SK-N-SH (cell line): ENCODE results near the gene MPDZ. TPM values are rescaled to one million over a fixed set of nuclear protein-coding genes. Genes with fewer than 3 reads are reported as not detected.

Experiments used
- CTCF ChIA-PET: fragments of 300-600, 350-600 bp; formaldehyde crosslinking; extraction: SDS; loops from one replicate; lab custom pipeline; 2021; lab: Yijun Ruan, JAX
- POLR2A ChIA-PET: fragments of 350-600 bp; sonication (Branson Sonifier 250); formaldehyde crosslinking; extraction: SDS; loops from one replicate; lab custom pipeline; 2020; ENCODE audit warnings: antibody characterized with exemption, inconsistent platforms; lab: Yijun Ruan, JAX
- DNase-seq: peaks from one replicate; pipeline ENCODE4 v3.0.0; 2012
- H2AFZ ChIP-seq: fragments of 200-600 bp; sonication (generic); 2 replicates; pipeline ENCODE4 v1.8.1; 2016; ENCODE audit warnings: antibody characterized with exemption, mild to moderate bottlenecking, low read depth
- H3F3A ChIP-seq: fragments of 200-600 bp; sonication (generic); replicated peaks from 2 replicates; pipeline ENCODE3; 2016; ENCODE audit warnings: antibody characterized with exemption, mild to moderate bottlenecking; ENCODE audit not compliant: insufficient read depth
- H3K27ac ChIP-seq, 2 experiments: fragments of 200-500 bp in 1 of 2; fragments of 200-600 bp in 1 of 2; sonication (Bioruptor generic) in 1 of 2; sonication (generic), shearing (Covaris generic) in 1 of 2; 2 replicates each; pipeline versions ENCODE4 v1.5.1 to v1.6.1; 2014 to 2016; ENCODE audit warnings: low read depth in 2 of 2, inconsistent platforms in 1 of 2, low read length in 1 of 2, mild to moderate bottlenecking in 1 of 2, mixed read lengths in 1 of 2
- H3K27me3 ChIP-seq: fragments of 200-600 bp; sonication (generic), shearing (Covaris generic); 2 replicates; pipeline ENCODE4 v1.6.1; 2016; ENCODE audit warnings: mixed run types; ENCODE audit not compliant: insufficient read depth
- H3K36me3 ChIP-seq, 2 experiments: fragments of 200-500 bp in 1 of 2; fragments of 200-600 bp in 1 of 2; sonication (Bioruptor generic) in 1 of 2; sonication (generic) in 1 of 2; replicated peaks in 1 of 2; 2 replicates each; pipeline versions ENCODE3 to v1.5.1; 2014 to 2016; ENCODE audit warnings: low read length in 1 of 2, mild to moderate bottlenecking in 1 of 2; ENCODE audit not compliant: insufficient read depth in 2 of 2, control insufficient read depth in 1 of 2
- H3K4me1 ChIP-seq, 2 experiments: fragments of 200-500 bp in 1 of 2; fragments of 200-600 bp in 1 of 2; sonication (Bioruptor generic) in 1 of 2; sonication (generic), shearing (Covaris generic) in 1 of 2; 2 replicates each; pipeline versions ENCODE4 v1.5.1 to v1.6.1; 2014 to 2016; ENCODE audit warnings: low read depth in 1 of 2, low read length in 1 of 2, mixed run types in 1 of 2; ENCODE audit not compliant: insufficient read depth in 2 of 2, control insufficient read depth in 1 of 2
- H3K4me2 ChIP-seq: fragments of 200-600 bp; sonication (generic), shearing (Covaris generic); 2 replicates; pipeline ENCODE4 v1.6.1; 2017; ENCODE audit warnings: mixed run types
- H3K4me3 ChIP-seq, 2 experiments: fragments of 200-500 bp in 1 of 2; fragments of 200-600 bp in 1 of 2; sonication (Bioruptor generic) in 1 of 2; sonication (generic), shearing (Covaris generic) in 1 of 2; 2 replicates each; pipeline versions ENCODE4 v1.5.1 to v1.8.1; 2014 to 2016; ENCODE audit warnings: low read depth in 2 of 2, inconsistent platforms in 1 of 2, low read length in 1 of 2, mild to moderate bottlenecking in 1 of 2, mixed read lengths in 1 of 2, moderate library complexity in 1 of 2
- H3K79me2 ChIP-seq: fragments of 200-600 bp; sonication (generic); 2 replicates; pipeline ENCODE4 v1.8.1; 2017; ENCODE audit warnings: mild to moderate bottlenecking; ENCODE audit not compliant: insufficient read depth
- H3K9ac ChIP-seq: fragments of 200-600 bp; sonication (generic); 2 replicates; pipeline ENCODE4 v1.6.1; 2017; ENCODE audit warnings: mixed run types
- H3K9me2 ChIP-seq: fragments of 200-600 bp; sonication (generic); 2 replicates; pipeline ENCODE4 v1.6.1; 2017; ENCODE audit warnings: mixed run types
- H3K9me3 ChIP-seq: fragments of 200-600 bp; sonication (generic); 2 replicates; pipeline ENCODE4 v1.6.1; 2017; ENCODE audit warnings: mixed run types, mild to moderate bottlenecking, moderate library complexity
- H4K20me1 ChIP-seq: fragments of 200-600 bp; sonication (generic); 2 replicates; pipeline ENCODE4 v1.6.1; 2017; ENCODE audit warnings: mild to moderate bottlenecking, mixed run types; ENCODE audit not compliant: insufficient read depth
- ELF1 ChIP-seq: IDR thresholded peaks from 2 replicates; pipeline ENCODE4 v1.4.0; 2012
- EZH2phosphoT487 ChIP-seq: fragments of 200-600 bp; sonication (generic); IDR thresholded peaks from 2 replicates; pipeline ENCODE4 v1.6.1; 2017; ENCODE audit warnings: low read depth, mixed run types, mild to moderate bottlenecking, antibody characterized with exemption, moderate library complexity, borderline replicate concordance
- FOXM1 ChIP-seq: IDR thresholded peaks from 2 replicates; pipeline ENCODE4 v1.4.0; 2012; ENCODE audit warnings: low read depth, mild to moderate bottlenecking
- JUND ChIP-seq: IDR thresholded peaks from 2 replicates; pipeline ENCODE4 v1.4.0; 2012
- MXI1 ChIP-seq: IDR thresholded peaks from 2 replicates; pipeline ENCODE4 v1.6.1; 2012; ENCODE audit warnings: mild to moderate bottlenecking, low read depth, low read length, improper control_type of control experiment
- NFIC ChIP-seq: IDR thresholded peaks from 2 replicates; pipeline ENCODE4 v1.4.0; 2012; ENCODE audit warnings: borderline replicate concordance
- RFX5 ChIP-seq: IDR thresholded peaks from 2 replicates; pipeline ENCODE4 v1.6.1; 2012; ENCODE audit warnings: mild to moderate bottlenecking, improper control_type of control experiment, low read length
- RXRA ChIP-seq: IDR thresholded peaks from 2 replicates; pipeline ENCODE4 v1.4.0; 2012; ENCODE audit warnings: low read depth, mild to moderate bottlenecking, borderline replicate concordance
- SIN3A ChIP-seq: IDR thresholded peaks from 2 replicates; pipeline ENCODE4 v1.6.1; 2012; ENCODE audit warnings: low read depth, mild to moderate bottlenecking, low read length, moderate library complexity, borderline replicate concordance
- SMC3 ChIP-seq: IDR thresholded peaks from 2 replicates; pipeline ENCODE4 v1.6.1; 2012; ENCODE audit warnings: low read depth, low read length, improper control_type of control experiment
- USF1 ChIP-seq: IDR thresholded peaks from 2 replicates; pipeline ENCODE4 v1.4.0; 2012; ENCODE audit warnings: low read depth, borderline replicate concordance
- USF2 ChIP-seq: fragments of 150-350 bp; IDR thresholded peaks from 2 replicates; pipeline ENCODE4 v1.6.1; 2017; ENCODE audit warnings: antibody characterized with exemption, low read length, low read depth, borderline replicate concordance
- YY1 ChIP-seq: IDR thresholded peaks from 2 replicates; pipeline ENCODE4 v1.4.0; 2012; ENCODE audit warnings: low read depth, mild to moderate bottlenecking
- WGBS: methylation state at CpG from one replicate; pipeline ENCODE4 v1.1.6; 2017; ENCODE audit warnings: low lambda C conversion rate; 5-methylcytosine and 5-hydroxymethylcytosine counted together
- polyA plus RNA-seq, 3 experiments: library from polyadenylated mRNA; depleted of rRNA; stranded (reverse); fragments of >200 nt; gene quantifications; 2 replicates each; pipeline ENCODE4 v1.2.3, GENCODE V29; 2012
- TF ChIP-seq, protein P1 (sequence below): fragments of 150-350 bp; IDR thresholded peaks from 2 replicates; pipeline ENCODE4 v1.6.1; 2016; ENCODE audit warnings: mild to moderate bottlenecking, low read depth, low read length

Gene MPDZ
- polyA plus RNA-seq, 1 of the 3 experiments (the other 2 are of a cell fraction) = 20.5 TPM

GRCh38 chr9:13165956-13166355 is 113.5 kb downstream of the MPDZ start:
- CTCF ChIA-PET = no interaction called here
- Histone ChIP-seq H3K9ac (no peak overlapping the region), H3K27ac (no peak overlapping the region), H3F3A (no peaks in the 10 kb centered on the region), H3K27me3 (no peaks in the 10 kb centered on the region), H3K4me2 (no peak overlapping the region), H3K9me2 (no peaks in the 10 kb centered on the region), H2AFZ (no peak overlapping the region), H4K20me1 (no peaks in the 10 kb centered on the region), H3K36me3 (peaks cover 28 to 64% of the 10 kb centered on the region in 2 experiments), H3K9me3 (no peaks in the 10 kb centered on the region), H3K4me1 (no peaks in the 10 kb centered on the region; a peak in 1 of 4 replicates), H3K79me2 (no peaks in the 10 kb centered on the region), H3K4me3 (no peak overlapping the region)
- TF ChIP-seq RXRA (no peak), YY1 (no peak), NFIC (no peak), JUND (no peak), MXI1 (no peak), EZH2phosphoT487 (no peak), SIN3A (no peak), USF1 (no peak), RFX5 (no peak), FOXM1 (no peak), SMC3 (no peak)
- TF ChIP-seq, protein P1, sequence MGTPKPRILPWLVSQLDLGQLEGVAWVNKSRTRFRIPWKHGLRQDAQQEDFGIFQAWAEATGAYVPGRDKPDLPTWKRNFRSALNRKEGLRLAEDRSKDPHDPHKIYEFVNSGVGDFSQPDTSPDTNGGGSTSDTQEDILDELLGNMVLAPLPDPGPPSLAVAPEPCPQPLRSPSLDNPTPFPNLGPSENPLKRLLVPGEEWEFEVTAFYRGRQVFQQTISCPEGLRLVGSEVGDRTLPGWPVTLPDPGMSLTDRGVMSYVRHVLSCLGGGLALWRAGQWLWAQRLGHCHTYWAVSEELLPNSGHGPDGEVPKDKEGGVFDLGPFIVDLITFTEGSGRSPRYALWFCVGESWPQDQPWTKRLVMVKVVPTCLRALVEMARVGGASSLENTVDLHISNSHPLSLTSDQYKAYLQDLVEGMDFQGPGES = no peak
- POLR2A ChIA-PET = no interaction called here
- 86% methylated on average over 2 of the region's 2 CpGs for WGBS
- no peak for DNase-seq

GRCh38 chr9:13165236-13165945 is 114.1 kb downstream of the MPDZ start:
- Histone ChIP-seq H4K20me1 (no peaks in the 10 kb centered on the region), H3K27ac (no peak overlapping the region), H3K79me2 (no peaks in the 10 kb centered on the region), H3K4me1 (no peaks in the 10 kb centered on the region; a peak in 1 of 4 replicates), H3K9me2 (no peaks in the 10 kb centered on the region), H3K27me3 (no peaks in the 10 kb centered on the region), H3F3A (no peaks in the 10 kb centered on the region), H3K4me3 (no peak overlapping the region), H3K9me3 (no peaks in the 10 kb centered on the region), H3K4me2 (no peak overlapping the region), H3K9ac (no peak overlapping the region), H2AFZ (no peak overlapping the region), H3K36me3 (peaks cover 28 to 62% of the 10 kb centered on the region in 2 experiments)
- over 99% methylated on average over 7 of the region's 7 CpGs for WGBS
- TF ChIP-seq RFX5 = no peak
- TF ChIP-seq ELF1 = no peak
- TF ChIP-seq USF2 = no peak
- no peak for TF ChIP-seq NFIC
- ChIA-PET POLR2A (no interaction called here), CTCF (no interaction called here)
- no peak for DNase-seq
